Regular cardiac myocyte (primary cell): ENCODE measurements around the gene LALBA. TPM values are rescaled to one million over a fixed set of nuclear protein-coding genes. Genes with fewer than 3 reads are reported as not detected.

Source experiments
- total RNA-seq: library from RNA; depleted of rRNA; stranded (reverse); fragments of >200 nt; gene quantifications from 2 replicates; pipeline ENCODE4 v1.2.3, GENCODE V29; 2014

The LALBA gene
- not detected in 2 replicates for total RNA-seq

DNA sequence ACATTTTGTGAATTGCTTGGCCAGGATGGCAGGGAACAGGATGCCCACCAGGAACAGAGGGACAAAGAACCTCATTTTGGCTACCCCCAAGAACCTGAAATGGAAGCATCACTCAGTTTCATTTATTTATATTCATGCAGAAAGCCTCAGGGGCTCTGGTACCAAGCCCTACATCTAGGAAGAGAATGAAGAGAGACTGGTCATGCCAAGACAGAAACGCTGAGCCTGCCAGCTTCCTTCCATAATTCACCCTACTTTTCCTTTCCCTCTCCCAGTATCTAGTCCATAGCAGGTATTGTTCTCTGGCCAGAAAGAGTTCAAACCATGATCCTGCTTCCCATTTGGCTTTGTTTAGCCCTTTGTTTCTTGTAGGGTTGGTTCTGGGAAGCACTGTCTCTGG lies at the start of gene LALBA:
TSS of gene LALBA (minus strand) at position 101 of the 400 bp plus-strand sequence. CDS start at position 75, 26 bp downstream.

DNA sequence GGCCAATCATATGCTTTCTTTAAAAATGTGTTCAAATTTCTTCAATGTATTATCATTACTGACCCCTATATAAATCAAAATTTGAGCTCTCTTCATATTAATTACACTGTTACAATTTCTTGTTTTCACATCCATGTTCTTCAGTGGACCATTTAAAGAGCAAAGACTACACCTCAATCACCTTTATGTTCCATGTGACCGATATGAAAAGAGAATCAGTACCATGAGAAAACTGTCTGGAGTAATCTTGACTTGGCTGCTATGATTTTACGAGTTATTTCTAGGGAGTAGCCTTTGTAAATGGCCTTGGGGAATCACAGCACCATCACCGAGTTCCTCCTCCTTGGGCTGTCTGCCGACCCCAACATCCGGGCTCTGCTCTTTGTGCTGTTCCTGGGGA lies 44.5 kb downstream of the LALBA start, which contains the start of gene OR8S1:
TSS of gene OR8S1 (plus strand) at position 301 of the 400 bp plus-strand sequence. CDS start at position 301, 0 bp downstream.

Other genes starting within 250 kb of the LALBA start
- 8.4 and 16.6 TPM in 2 replicates for gene ZNF641, start 219.1 kb downstream of the LALBA start, total RNA-seq
- not detected in 2 replicates for gene ANP32D, start 97.5 kb downstream of the LALBA start, total RNA-seq
- under 0.01 TPM in 1 of 2 replicates, not detected in the other for gene C12orf54, start 87.5 kb downstream of the LALBA start, total RNA-seq
- gene OR8S1, start 44.4 kb downstream of the LALBA start, total RNA-seq = not detected in 2 replicates
- gene KANSL2, start 112.2 kb upstream of the LALBA start, total RNA-seq = 60.9 and 63.8 TPM in 2 replicates
- 27.3 and 31.4 TPM in 2 replicates for gene CCNT1, start 146.7 kb upstream of the LALBA start, total RNA-seq
- 48.9 and 76.4 TPM in 2 replicates for gene ADCY6, start 219.0 kb upstream of the LALBA start, total RNA-seq
- 10.1 and 10.7 TPM in 2 replicates for gene CACNB3, start 248.4 kb upstream of the LALBA start, total RNA-seq